GM12878 (cell line): ENCODE data around the gene LAMA5. TPM values are rescaled to one million over a fixed set of nuclear protein-coding genes. Genes with fewer than 3 reads are reported as not detected.

Source experiments
- ATAC-seq: fragments of 200-7000 bp; cut with Tn5 transposase; 3 replicates; pipeline ENCODE4 v1.9.1; 2020; ENCODE audit warnings: mild to moderate bottlenecking, moderate library complexity
- BruUV-seq: library from RNA; stranded (reverse); fragments of 400-500 nt; replicated peaks from 2 replicates; lab custom pipeline; 2021; lab: Mats Ljungman, UMichigan
- CTCF ChIA-PET: fragments of 300-600 bp; sonication (Branson Sonifier 250); formaldehyde crosslinking; extraction: SDS; loops from one replicate; lab custom pipeline; 2021; ENCODE audit warnings: inconsistent platforms; lab: Yijun Ruan, JAX
- POLR2A ChIA-PET: fragments of 350-600 bp; formaldehyde crosslinking; extraction: SDS; loops from one replicate; lab custom pipeline; 2021; ENCODE audit warnings: inconsistent platforms; lab: Charles Lee
- RAD21 ChIA-PET: fragments of 300-600 bp; sonication (Branson Sonifier 250); formaldehyde crosslinking; loops from one replicate; lab custom pipeline; 2023; ENCODE audit warnings: antibody characterized with exemption; ENCODE audit not compliant: unreplicated experiment; lab: Charles Lee
- SMC1A ChIA-PET: fragments of 300-600 bp; sonication (Branson Sonifier 250); formaldehyde crosslinking; loops from one replicate; lab custom pipeline; 2023; ENCODE audit not compliant: unreplicated experiment, uncharacterized antibody; lab: Charles Lee
- DNase-seq: peaks from one replicate; pipeline ENCODE4 v3.0.0-alpha.2; 2011; ENCODE audit warnings: low read depth, low spot score
- FAIRE-seq: peaks from 3 replicates; lab custom pipeline; 2011; peaks lifted over from hg19 to GRCh38; lab: Jason Lieb, UNC
- H2AFZ ChIP-seq: 2 replicates; pipeline ENCODE4 v1.6.0; 2011; ENCODE audit warnings: low read depth, low read length, control low read depth; ENCODE audit not compliant: control insufficient read depth
- H3K27ac ChIP-seq: 2 replicates; pipeline ENCODE4 v1.5.1; 2011; ENCODE audit warnings: control low read depth; ENCODE audit not compliant: control insufficient read depth, insufficient read depth
- H3K27me3 ChIP-seq, 2 experiments: replicated peaks in 1 of 2; 2 replicates each; pipeline versions ENCODE4 v1.6.0 to v1.6.1; 2011; ENCODE audit warnings: low read length in 1 of 2; ENCODE audit not compliant: control insufficient read depth in 2 of 2, insufficient read depth in 2 of 2
- H3K36me3 ChIP-seq, 2 experiments: 2 replicates each; pipeline ENCODE4 v1.5.1; 2011; ENCODE audit warnings: low read length in 1 of 2; ENCODE audit not compliant: control insufficient read depth in 2 of 2, insufficient read depth in 2 of 2
- H3K4me1 ChIP-seq: 2 replicates; pipeline ENCODE4 v1.6.1; 2011; ENCODE audit warnings: mild to moderate bottlenecking, low read length, moderate library complexity, mixed read lengths; ENCODE audit not compliant: control insufficient read depth, insufficient read depth
- H3K4me2 ChIP-seq: 2 replicates; pipeline ENCODE4 v1.6.0; 2011; ENCODE audit warnings: control low read depth; ENCODE audit not compliant: control insufficient read depth, insufficient read depth
- H3K4me3 ChIP-seq: fragments of 200-600 bp; sonication (generic); 2 replicates; pipeline ENCODE4 v1.5.1; 2016
- H3K79me2 ChIP-seq: 2 replicates; pipeline ENCODE4 v1.6.0; 2011; ENCODE audit warnings: low read length; ENCODE audit not compliant: control insufficient read depth, insufficient read depth
- H3K9ac ChIP-seq: 2 replicates; pipeline ENCODE4 v1.8.0; 2011; ENCODE audit warnings: low read length, control low read depth, mixed read lengths; ENCODE audit not compliant: control insufficient read depth, insufficient read depth
- H3K9me3 ChIP-seq: replicated peaks from 3 replicates; pipeline ENCODE4 v1.5.1; 2011; ENCODE audit warnings: mild to moderate bottlenecking, low read length; ENCODE audit not compliant: control insufficient read depth, insufficient read depth
- H4K20me1 ChIP-seq: 2 replicates; pipeline ENCODE4 v1.6.0; 2011; ENCODE audit not compliant: control insufficient read depth, insufficient read depth
- CREB1 ChIP-seq: IDR thresholded peaks from 2 replicates; pipeline ENCODE4 v1.6.1; 2012; ENCODE audit warnings: low read depth, mild to moderate bottlenecking, inconsistent platforms
- E2F4 ChIP-seq: IDR thresholded peaks from 2 replicates; pipeline ENCODE4 v1.6.1; 2012; ENCODE audit warnings: low read depth, low read length, improper control_type of control experiment
- LARP7 ChIP-seq: fragments of 450-650 bp; IDR thresholded peaks from 2 replicates; pipeline ENCODE4 v1.6.1; 2017; ENCODE audit warnings: mild to moderate bottlenecking
- NFIC ChIP-seq: IDR thresholded peaks from 2 replicates; pipeline ENCODE4 v1.6.1; 2012; ENCODE audit warnings: low read depth, mild to moderate bottlenecking, inconsistent platforms, low read length, moderate library complexity
- RELA ChIP-seq: fragments of 450-650 bp; IDR thresholded peaks from 2 replicates; pipeline ENCODE4 v1.8.0; 2014; ENCODE audit warnings: borderline replicate concordance; ENCODE audit not compliant: partially characterized antibody
- ZNF384 ChIP-seq: IDR thresholded peaks from 2 replicates; pipeline ENCODE4 v1.6.1; 2012; ENCODE audit warnings: low read depth, mild to moderate bottlenecking, low read length, improper control_type of control experiment, borderline replicate concordance
- WGBS: methylation state at CpG from one replicate; pipeline ENCODE4 v1.1.6; 2016; ENCODE audit warnings: low lambda C conversion rate; ENCODE audit not compliant: insufficient replicate concordance, insufficient coverage; ENCODE audit errors: missing lambda C conversion rate; 5-methylcytosine and 5-hydroxymethylcytosine counted together
- in situ Hi-C: fragments of 300-500 bp; cut with MboI; formaldehyde crosslinking; loops from 9 replicates; pipeline ENCODE4 v1.14.3; 2018; ENCODE audit warnings: mixed read lengths
- intact Hi-C: fragments of 100-400 bp; cut with micrococcal nuclease; formaldehyde crosslinking; loops from one replicate; pipeline ENCODE4 v1.14.2; 2022; ENCODE audit not compliant: unreplicated experiment
- polyA plus RNA-seq, 11 experiments: library from polyadenylated mRNA; depleted of rRNA in 4 of 11; unstranded in 6 of 11; stranded (reverse) in 5 of 11; fragments of >200 nt; fragmentation: Nextera tagmentation in 4 of 11; fragmentation: Illumina TruSeq in 1 of 11; extraction: Ambion mirVana in 4 of 11; extraction: Trizol in 1 of 11; gene quantifications; 1 replicate in 1 of 11; 2 replicates in 10 of 11; pipeline versions ENCODE4 v1.2.1 to v1.2.3, GENCODE V29; 2011 to 2016; ENCODE audit warnings: inconsistent platforms in 2 of 11, missing spikeins in 2 of 11, low read depth in 1 of 11
- total RNA-seq, 4 experiments: library from RNA; depleted of rRNA in 3 of 4; stranded (reverse); fragments of >200 nt in 3 of 4; fragmentation: Illumina TruSeq in 1 of 4; extraction: Trizol in 1 of 4; gene quantifications; 2 replicates each; pipeline versions ENCODE4 v1.2.1 to v1.2.3, GENCODE V29; 2013 to 2021

The LAMA5 gene
- total and polyA plus RNA-seq, 10 of the 15 experiments (the other 5 are each of a cell fraction or from before 2014, with no cell fraction given): 0.09 to 3.1 (median 1.6) TPM; not detected in 3

GRCh38 chr20:62289898-62290297 is 77.2 kb downstream of the LAMA5 start (continued):
- TF ChIP-seq NFIC: no peak
- TF ChIP-seq, all 136 proteins: peak for 0

- no peak for FAIRE-seq
- Histone ChIP-seq H3K27ac (no peak overlapping the region), H3K4me2 (no peak overlapping the region), H4K20me1 (no peaks in the 10 kb centered on the region), H3K9me3 (no peaks in the 10 kb centered on the region), H3K4me3 (no peak overlapping the region), H3K27me3 (no peaks in the 10 kb centered on the region), H3K9ac (no peak overlapping the region), H3K4me1 (no peaks in the 10 kb centered on the region), H2AFZ (no peak overlapping the region), H3K36me3 (peaks cover 3 to 13% of the 10 kb centered on the region in 2 experiments; a peak in 3 of 4 replicates), H3K79me2 (no peaks in the 10 kb centered on the region)
- no peak for ATAC-seq
- RAD21 ChIA-PET: no interaction called here
- BruUV-seq: no TSS peak
- POLR2A ChIA-PET: no interaction called here
- no peak for DNase-seq
- intact Hi-C loops (no loop called here), in situ Hi-C loops (no loop called here)
- WGBS: 89% methylated on average over 14 of the region's 14 CpGs
- CTCF ChIA-PET: no interaction called here
- SMC1A ChIA-PET: no interaction called here
- TF ChIP-seq LARP7: no peak
- no peak for TF ChIP-seq ZNF384
- TF ChIP-seq CREB1: no peak
- TF ChIP-seq RELA: no peak
- no peak for TF ChIP-seq E2F4
Observed at GRCh38 chr20:62289131-62289530, 78.0 kb downstream of the LAMA5 start.
